GM18907 (cell line): ENCODE results near the gene ORC3.
"Not testable (repeated sequence)": the region's sequence is repeated elsewhere in the genome, so short reads cannot be mapped to it uniquely, and the experiment has no call there.

Source experiments
- ATAC-seq: cut with Tn5 transposase; IDR thresholded peaks from one replicate; pipeline ENCODE4 v1.9.1; 2021; ENCODE audit warnings: mild to moderate bottlenecking, moderate library complexity; ENCODE audit not compliant: unreplicated experiment

The ORC3 gene

DNA sequence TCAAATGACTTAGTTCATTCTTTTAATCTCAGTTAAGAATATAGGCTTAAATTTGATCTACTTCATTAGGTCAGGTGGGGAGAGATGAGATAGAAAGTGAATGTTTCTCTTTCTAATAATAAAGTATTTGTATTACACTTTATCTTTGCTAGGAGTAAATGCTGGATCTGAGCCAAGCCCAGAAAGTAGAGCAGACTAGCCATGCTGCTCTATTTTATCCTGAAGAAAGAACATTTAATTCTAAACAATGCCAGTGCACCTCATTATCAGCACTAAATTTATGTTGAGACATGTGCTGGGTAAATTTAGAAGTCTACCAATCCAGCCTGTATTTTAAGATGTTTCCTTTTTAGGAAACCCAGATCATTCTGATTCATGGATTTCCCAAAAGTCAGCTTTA, 68.6 kb downstream of the ORC3 start:
- no peak for ATAC-seq

DNA sequence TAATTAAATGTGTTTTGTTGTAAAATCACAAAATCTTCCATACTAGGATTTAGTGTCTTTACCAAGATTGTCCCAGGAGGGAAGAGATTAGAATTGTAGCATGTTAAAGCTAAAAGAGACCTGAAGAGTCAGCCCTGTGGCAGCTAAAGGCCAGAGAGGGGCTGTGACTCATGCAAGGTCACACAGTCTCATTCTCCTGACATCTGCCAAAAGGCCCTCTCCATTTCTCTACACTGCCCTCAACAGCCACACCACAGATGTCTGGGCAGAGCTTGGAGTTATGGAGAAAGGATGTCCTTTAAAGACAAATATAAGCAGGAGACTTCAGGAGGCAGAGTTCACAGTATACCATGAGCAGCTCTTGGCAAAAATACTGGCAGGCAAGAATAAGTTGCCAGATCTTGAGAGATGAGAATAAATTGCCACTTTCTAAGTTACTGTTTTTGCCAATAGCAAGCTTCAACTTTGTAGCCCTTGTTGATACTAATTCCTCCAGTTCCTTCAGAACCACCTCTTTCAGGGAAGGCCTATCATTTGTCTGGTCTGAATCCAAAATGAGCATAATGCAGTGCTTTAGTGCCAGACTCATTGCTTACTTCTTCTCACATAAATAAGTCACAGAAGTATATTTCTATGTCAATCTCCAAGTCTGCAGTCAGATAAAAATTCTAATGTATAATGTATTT, 70.4 kb downstream of the ORC3 start:
- ATAC-seq = no peak

DNA sequence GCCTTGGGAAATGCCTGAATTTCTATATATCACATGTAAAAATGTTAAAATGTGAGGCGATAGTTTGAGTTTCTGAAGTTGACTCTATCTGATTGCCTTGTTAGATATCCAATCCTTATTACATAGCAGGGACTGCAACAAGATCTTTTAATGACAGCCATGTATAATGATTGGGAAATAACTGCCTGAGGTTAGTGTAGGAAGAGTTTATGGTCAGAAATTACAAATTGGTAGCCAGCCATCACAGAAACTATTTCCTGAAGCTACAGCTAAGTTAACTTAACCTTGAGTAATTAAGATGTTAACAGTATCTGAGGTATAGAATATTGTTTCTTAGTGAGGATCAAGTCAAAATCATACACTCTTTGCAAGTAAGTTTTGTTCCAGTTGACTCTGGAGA, 71.1 kb downstream of the ORC3 start:
- no peak for ATAC-seq

DNA sequence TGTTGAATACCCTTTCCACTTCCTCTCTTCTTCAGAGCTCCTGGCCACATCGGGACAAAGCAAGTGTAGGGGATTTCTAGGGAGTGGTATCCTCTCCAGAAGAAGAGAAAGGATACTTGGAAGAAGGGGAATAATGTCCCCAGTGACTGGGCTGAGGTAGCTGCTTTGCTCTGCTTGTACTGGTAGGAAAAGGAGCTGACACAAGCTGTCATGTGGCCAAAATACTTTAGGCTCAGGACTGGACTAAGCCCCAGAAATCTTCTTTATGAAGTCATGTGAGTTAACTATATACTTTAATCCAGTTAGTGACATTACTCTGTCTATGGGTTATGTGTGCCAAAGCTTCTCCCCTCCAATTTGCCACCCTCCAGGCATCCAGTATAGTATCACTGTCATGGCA, 71.6 kb downstream of the ORC3 start:
- no peak for ATAC-seq

DNA sequence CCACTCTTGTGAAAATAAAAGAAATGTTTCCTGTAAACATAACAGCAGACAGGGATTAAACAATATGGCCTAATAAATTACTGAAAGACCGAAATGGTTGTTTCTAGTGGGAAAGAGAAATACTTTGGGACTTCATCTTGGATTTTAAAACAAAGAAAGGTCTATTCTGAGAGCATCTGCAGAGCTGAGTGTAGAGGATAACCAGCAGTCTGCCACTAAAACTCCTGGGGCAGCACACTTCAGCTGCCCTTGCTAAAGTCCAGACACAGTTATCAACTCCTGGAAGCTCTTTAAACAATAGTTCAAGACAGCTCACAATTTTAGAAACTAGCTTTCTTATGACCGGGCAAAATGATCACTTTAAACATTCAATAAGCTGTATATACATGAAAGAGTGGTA, 73.5 kb downstream of the ORC3 start:
- no peak for ATAC-seq

DNA sequence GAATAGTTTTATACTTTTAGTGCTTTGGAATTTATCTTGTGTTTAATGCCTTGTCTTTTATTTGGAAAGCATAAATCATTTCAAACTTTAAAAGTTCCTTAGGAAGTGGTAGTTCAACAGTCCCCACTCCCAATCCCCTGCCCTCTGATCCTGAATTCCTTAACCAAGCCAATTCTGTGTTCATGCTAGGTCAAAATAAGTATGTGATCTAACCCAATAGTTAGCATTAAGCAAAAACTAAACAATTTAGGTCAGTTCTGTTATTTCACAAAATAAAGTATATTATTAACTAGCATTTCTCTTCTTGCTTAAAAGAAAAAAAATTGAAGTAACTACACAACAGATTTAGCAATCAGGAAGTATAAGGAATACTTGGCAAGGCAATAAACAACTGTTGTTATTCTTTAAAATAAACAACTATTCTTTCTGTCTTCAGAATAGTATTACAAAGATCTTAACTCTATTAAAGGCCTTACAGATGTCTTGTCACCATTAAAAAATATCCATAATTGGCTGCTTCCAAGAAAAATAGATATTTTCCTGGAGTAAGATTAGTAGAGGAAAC, 75.1 kb downstream of the ORC3 start:
- ATAC-seq = no peak

DNA sequence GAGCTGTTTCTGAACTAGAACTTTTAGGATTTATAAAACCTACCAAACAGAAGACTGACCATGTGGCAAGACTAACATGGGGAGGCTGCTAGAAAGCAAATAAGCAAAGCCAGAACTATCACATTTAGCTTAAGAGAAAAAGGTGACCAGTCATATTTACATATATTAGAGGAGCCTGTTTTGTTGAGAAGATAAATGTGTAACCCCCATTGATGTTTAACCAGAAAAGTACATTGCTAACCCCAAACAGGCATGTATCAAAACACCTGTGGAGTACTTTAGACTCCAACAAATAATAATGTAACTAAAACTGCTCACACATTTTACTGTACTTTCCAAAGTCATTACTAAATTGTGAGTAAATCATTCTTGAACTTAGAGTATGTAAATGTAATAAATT, 77.1 kb downstream of the ORC3 start:
- peak; percentile 51 for ATAC-seq

DNA sequence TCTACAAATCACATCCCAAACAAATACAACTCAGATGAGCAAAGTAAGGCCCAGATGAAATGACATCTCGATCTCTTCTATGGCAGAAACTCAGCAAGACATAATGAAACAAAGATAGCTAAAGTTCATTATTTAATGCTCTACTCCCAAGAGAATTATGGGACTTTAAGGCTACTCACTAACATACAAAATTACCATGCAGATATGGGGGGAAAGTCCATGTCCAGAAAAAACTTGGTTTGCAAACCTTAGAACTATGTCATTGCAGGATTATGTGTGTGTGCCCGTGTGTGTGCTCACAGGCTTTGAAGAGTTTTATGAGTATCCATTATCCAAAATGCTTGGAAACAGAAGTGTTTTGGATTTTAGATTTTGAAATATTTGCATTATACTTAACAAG, 78.1 kb downstream of the ORC3 start:
- no peak for ATAC-seq

DNA sequence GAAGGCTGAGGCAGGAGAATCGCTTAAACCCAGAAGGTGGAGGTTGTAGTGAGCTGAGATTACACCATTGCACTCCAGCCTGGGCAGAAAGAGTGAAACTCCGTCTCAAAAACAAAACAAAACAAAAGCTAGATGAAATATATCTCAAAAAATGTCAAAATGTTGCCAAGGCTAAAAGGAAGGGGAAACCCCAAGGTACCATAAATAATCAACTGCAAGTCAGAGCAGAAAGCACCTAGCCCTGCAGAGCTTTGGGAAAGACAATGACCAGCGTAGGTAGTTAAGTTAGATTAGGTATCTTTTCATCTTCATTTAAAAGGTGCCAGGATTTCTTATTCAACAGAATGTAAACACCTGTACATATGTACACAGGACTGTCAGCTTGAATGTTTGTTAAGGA, 79.1 kb downstream of the ORC3 start:
- ATAC-seq = peak; percentile 42

DNA sequence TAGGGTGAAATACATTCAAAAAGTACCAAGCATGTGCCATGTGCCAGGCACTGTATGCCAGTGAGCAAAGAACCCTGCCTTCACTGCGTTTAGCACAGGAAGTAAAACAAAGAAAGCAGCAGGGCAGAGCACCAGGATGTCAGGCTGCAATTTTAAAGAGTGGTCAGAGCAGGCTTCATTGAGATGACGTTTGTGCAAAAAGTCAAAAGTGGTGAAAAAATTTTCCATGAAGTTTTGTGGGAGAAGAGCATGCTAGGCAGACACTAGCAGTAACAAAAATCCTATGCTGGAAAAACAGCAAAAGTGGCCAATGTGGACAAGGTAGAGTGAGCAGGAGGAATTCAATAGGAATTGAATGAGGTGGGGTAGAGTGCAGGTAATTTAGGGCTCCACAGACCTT, 80.8 kb downstream of the ORC3 start:
- ATAC-seq = no peak

DNA sequence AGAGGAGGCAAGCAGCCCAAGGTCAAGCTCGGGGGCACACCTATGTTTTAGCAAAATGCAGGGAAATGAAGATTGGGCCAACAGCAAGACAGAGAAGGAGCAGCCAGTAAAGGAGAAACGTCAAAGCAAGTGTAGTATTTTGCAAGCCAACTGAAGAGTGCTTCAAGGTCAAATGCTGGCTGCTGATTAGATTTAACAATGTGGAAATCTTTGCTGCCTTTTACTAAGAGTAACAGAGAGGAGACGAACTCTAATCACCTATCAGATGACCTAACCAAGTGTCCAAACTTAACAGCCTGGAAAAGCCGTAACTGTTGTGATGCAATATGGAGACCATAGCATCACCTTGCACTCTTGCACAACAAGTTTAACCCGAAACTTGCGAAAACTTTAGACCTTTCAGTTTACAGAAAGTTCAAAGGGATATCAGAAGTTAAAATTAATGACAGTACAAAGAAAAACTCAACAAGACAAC, 81.7 kb downstream of the ORC3 start:
- ATAC-seq = no peak

DNA sequence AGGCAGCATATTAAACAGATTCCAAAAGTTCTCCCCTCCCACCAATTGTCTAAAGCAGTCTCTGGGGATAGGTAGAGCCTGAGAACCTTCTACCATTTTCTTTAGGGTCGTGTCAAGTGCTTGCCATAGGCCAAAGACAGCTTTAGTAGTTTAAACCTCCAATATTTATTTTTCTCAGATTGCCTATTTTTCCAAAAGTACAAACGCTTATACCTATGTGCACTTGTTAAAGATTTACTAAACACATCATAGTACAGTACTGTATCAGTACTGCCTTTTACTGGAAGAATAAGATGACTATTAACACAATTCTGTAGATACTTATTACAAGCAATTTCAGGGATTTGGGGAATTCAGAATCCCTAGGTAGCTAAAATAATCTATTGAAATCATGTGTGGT, 82.7 kb downstream of the ORC3 start:
- ATAC-seq = no peak

DNA sequence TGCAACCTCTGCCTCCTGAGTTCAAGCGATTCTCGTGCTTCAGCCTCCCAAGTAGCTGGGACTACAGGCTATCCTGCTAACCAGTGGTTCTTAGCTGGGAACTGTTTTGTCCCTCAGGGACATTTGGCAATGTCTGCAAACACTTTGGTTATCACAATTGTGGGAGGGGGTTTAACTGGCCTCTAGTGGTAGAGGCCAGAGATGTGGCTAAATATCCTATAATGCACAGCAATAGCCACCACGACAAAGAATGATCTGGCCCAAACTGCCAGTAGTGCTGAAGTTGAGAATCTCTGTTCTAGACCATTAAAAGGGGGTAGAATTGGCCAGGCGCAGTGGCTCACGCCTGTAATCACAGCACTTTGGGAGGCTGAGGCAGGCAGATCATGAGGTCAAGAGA, 83.3 kb downstream of the ORC3 start:
- ATAC-seq = no peak

DNA sequence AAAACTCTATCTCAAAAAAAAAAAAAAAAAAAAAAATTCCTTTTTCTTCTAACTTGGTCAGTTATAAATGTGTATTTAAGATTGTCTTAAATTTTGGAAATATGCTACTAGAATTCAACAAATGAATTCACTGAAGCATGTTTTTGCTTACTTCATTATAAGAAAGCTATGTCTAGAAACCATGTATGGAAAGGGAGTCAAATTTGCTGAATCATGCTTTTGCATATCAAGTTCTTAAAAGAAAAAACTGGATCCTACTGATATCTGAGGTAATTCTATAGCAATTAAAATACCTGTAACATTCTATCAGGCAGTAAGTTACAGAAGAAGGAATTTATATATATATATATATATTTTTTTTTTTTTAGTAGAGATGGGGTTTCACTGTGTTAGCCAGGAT, 84.4 kb downstream of the ORC3 start:
- no peak for ATAC-seq

DNA sequence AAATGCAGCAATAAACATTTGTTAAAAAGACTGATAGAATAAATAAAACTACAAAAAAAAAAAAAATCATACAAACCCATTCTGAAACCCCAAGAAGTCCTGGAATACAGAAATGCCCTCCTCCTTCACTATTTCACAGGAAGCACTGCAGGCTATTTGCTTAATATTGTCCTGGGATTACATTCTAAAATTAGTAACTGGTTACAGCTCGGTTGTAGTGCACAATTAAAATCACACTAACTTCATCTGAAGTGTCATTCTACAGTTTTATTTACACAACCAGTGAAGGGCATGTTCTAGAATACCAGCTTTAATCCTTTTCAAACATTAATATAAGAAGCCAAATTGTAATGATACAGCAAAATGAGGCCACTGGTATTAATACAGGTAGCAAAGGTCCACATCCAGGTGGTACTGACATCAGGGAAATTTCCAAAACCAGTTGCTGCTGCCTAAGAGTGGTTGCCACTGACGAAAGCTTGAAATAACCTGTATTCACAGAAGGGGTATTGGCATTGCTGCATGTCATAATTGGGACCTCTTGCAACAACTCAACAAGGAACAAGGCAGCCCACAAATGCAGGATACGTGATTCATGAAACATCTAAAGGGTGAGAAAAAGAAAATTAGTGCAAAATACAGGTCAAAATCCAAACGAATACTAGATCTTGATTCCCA, 85.2 kb downstream of the ORC3 start:
- no peak for ATAC-seq

DNA sequence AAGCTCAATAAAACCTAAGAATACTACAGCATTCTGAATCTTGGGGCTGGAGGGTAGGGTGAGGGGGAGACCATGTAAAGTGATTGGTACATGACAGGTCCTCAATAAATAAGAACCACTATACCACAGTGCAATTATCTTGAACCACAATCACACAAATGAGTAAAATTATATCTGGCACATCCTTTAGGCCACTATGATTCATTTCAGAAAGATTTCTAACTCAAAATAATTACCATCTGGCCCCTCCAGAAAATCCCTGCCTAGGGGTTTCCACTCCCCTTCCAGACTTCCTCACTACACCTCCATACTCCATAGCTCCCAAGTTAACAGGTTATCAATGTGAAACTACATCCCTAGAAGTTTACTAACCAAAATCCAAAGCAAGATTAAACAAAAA, 92.4 kb downstream of the ORC3 start:
- ATAC-seq = peak; percentile 69

DNA sequence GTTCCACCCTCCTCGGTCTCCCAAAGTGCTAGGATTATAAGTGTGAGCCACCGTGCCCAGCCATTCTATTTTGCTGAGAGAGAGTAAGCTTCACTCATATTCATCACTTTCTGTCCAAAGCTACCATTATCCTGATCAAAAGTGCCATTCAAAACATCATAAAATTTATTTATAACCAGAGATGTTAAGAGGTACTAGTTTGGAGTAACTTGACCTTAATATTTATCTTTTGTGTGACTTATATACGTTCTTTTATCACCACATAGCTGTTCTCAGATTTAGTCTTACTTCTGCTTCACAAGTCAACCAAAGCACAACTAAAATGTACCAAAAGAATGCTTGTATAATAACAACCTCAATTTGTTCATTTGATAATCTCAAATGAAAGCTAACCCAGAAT, 94.0 kb downstream of the ORC3 start:
- no peak for ATAC-seq

DNA sequence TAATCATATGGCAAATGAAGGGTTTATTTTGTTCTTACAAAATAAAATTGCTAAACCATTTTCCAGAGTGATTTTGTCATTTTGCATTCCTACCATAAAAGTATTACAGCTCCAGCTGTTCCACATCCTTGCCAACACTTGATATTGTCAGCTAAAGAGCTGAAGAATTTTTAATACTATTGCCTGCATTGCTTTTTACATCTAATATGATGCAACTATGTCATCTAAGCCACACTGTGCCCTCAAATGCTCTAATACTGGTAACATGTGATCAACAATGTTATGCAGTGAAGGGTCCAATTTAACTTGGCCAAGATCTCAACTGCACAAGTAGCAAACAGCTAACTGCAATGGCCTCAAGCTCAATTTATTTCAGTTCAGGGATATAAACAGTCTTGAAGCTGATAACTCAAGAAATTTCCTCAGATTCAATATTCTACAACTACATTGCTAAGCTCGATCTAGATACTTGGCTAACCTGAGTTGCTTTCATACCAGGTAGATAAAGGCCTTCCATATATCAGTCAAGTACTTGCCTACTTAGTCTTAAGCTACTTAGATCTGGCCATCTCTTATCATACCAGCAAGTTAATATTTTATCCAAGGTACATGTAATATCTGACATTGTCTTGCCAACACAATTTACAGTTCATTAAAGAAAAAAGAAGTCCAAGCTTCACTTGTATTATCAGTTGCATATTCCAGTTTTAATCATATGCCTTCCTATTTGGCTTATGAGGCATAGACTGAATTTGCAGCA, 95.1 kb downstream of the ORC3 start:
- ATAC-seq = no peak

DNA sequence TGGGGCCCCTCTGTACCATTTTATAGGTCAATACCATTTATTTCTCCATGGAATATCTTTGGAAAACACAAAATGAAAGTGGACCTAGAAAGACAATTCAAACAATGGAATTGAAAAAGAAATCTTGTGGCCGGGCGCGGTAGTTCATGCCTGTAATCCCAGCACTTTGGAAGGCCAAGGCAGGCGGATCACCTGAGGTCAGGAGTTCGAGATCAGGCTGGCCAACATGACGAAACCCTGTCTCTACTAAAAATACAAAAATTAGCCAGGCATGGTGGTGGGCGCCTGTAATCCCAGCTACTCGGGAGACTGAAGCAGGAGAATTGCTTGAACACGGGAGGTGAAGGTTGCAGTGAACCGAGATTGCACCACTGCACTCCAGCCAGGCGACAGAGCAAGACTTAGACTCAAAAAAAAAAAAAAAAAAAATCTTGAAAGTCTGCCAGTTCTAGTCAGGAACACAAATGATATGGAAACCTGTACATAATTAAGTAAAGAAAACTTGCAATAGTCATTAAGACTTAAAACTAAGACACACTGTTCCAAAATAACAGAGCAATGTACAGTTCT, 96.8 kb downstream of the ORC3 start:
- ATAC-seq = not testable (repeated sequence)

DNA sequence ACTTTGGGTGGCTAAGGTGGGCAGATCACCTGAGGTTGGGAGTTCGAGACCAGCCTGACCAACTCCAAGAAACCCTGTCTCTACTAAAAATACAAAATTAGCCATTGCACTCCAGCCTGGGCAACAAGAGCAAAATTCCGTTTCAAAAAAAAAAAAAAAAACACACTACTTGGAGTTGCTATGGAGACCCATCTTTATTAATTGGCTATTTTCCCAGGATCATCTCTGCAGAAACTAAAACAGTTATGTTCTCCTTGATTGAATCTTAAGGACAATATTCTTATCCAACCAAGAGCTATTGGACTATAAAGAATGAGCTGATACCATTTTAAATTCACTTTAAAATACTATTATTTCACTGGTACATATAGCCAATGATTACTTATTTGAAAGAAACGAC, 97.4 kb downstream of the ORC3 start:
- no peak for ATAC-seq

DNA sequence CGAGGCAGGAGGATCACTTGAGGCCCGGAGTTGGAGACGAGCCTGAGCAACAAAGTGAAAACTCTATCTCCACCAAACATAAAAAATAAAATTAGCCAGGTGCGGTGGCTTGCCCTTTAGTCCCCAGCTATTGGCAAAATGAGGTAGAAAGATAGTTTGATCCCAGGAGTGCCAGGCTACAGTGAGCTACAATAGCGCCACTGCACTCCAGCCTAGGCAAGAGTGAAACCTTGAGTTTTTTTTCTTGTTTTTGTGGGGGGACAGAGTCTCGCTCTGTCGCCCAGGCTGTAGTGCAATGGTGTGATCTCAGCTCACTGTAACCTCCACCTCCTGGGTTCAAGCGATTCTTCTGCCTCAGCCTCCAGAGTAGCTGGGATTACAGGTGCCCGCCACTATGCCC, 98.0 kb downstream of the ORC3 start:
- not testable (repeated sequence) for ATAC-seq
